HG03045 (cell line): ENCODE results near the gene TBCE.
A peak's percentile ranks its signal among the peaks of the same experiment; 100 is the strongest.

Experiments used
- ATAC-seq: cut with Tn5 transposase; IDR thresholded peaks from one replicate; pipeline ENCODE4 v1.9.1; 2021; ENCODE audit warnings: mild to moderate bottlenecking, moderate library complexity; ENCODE audit not compliant: unreplicated experiment

The TBCE gene

GRCh38 chr1:235408503-235408960, 41.3 kb downstream of the TBCE start:
- ATAC-seq, result no peak

GRCh38 chr1:235409042-235409820, 42.0 kb downstream of the TBCE start:
- no peak for ATAC-seq

GRCh38 chr1:235410467-235410866, 43.2 kb downstream of the TBCE start:
- no peak for ATAC-seq

GRCh38 chr1:235411489-235412486, 44.6 kb downstream of the TBCE start:
- ATAC-seq, result no peak

GRCh38 chr1:235415008-235415904, 48.0 kb downstream of the TBCE start:
- no peak for ATAC-seq

- ATAC-seq, result no peak
Observed at GRCh38 chr1:235416662-235417049, 49.4 kb downstream of the TBCE start.

- ATAC-seq, result peak; percentile 49
Observed at GRCh38 chr1:235417086-235417697, 50.0 kb downstream of the TBCE start.

GRCh38 chr1:235421751-235422150, 54.5 kb downstream of the TBCE start:
- no peak for ATAC-seq

- ATAC-seq, result no peak
Observed at GRCh38 chr1:235423214-235423652, 56.0 kb downstream of the TBCE start.

GRCh38 chr1:235424092-235424491, 56.9 kb downstream of the TBCE start:
- no peak for ATAC-seq

- ATAC-seq, result no peak
Observed at GRCh38 chr1:235425357-235425756, 58.1 kb downstream of the TBCE start.

- ATAC-seq, result no peak
Observed at GRCh38 chr1:235426143-235426542, 58.9 kb downstream of the TBCE start.

- no peak for ATAC-seq
Observed at GRCh38 chr1:235426680-235427079, 59.5 kb downstream of the TBCE start.

- no peak for ATAC-seq
Observed at GRCh38 chr1:235427447-235427846, 60.2 kb downstream of the TBCE start.

GRCh38 chr1:235429143-235429542, 61.9 kb downstream of the TBCE start:
- no peak for ATAC-seq

GRCh38 chr1:235430991-235431390, 63.8 kb downstream of the TBCE start:
- no peak for ATAC-seq

GRCh38 chr1:235434001-235434400, 66.8 kb downstream of the TBCE start:
- no peak for ATAC-seq

GRCh38 chr1:235441159-235441685, 74.0 kb downstream of the TBCE start:
- ATAC-seq, result no peak

GRCh38 chr1:235442788-235443429, 75.7 kb downstream of the TBCE start:
- no peak for ATAC-seq
